Measurements from ENCODE around the gene OR2B2.

DNA sequence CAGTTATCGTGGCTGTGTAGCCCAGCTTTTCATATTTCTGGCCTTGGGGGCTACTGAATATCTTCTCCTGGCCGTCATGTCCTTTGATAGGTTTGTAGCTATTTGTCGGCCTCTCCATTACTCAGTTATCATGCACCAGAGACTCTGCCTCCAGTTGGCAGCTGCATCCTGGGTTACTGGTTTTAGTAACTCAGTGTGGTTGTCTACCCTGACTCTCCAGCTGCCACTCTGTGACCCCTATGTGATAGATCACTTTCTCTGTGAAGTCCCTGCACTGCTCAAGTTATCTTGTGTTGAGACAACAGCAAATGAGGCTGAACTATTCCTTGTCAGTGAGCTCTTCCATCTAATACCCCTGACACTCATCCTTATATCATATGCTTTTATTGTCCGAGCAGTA is 45.3 kb upstream of the OR2B2 start:
- no peak for TF ChIP-seq RAD21 (IDR thresholded peaks at IDR 0.05; ENCODE audit: low read depth)
- TF ChIP-seq, protein P1, sequence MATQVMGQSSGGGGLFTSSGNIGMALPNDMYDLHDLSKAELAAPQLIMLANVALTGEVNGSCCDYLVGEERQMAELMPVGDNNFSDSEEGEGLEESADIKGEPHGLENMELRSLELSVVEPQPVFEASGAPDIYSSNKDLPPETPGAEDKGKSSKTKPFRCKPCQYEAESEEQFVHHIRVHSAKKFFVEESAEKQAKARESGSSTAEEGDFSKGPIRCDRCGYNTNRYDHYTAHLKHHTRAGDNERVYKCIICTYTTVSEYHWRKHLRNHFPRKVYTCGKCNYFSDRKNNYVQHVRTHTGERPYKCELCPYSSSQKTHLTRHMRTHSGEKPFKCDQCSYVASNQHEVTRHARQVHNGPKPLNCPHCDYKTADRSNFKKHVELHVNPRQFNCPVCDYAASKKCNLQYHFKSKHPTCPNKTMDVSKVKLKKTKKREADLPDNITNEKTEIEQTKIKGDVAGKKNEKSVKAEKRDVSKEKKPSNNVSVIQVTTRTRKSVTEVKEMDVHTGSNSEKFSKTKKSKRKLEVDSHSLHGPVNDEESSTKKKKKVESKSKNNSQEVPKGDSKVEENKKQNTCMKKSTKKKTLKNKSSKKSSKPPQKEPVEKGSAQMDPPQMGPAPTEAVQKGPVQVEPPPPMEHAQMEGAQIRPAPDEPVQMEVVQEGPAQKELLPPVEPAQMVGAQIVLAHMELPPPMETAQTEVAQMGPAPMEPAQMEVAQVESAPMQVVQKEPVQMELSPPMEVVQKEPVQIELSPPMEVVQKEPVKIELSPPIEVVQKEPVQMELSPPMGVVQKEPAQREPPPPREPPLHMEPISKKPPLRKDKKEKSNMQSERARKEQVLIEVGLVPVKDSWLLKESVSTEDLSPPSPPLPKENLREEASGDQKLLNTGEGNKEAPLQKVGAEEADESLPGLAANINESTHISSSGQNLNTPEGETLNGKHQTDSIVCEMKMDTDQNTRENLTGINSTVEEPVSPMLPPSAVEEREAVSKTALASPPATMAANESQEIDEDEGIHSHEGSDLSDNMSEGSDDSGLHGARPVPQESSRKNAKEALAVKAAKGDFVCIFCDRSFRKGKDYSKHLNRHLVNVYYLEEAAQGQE (IDR thresholded peaks at IDR 0.05; ENCODE audit: low read depth), result no peak
